ENCODE results near the gene CD164L2.

GRCh38 chr1:27428316-27429028 is 45.3 kb upstream of the CD164L2 start:
- TF ChIP-seq CTCF (IDR thresholded peaks at IDR 0.05 in 4 of 5, conservative IDR thresholded peaks at IDR 0.05 in 1 of 5) (no peak), POLR2A (IDR thresholded peaks at IDR 0.05) (no peak)

Measured in gastrocnemius medialis (tissue), 4 donors.